ENCODE results near the gene TMEM198. TPM values are rescaled to one million over a fixed set of nuclear protein-coding genes. Genes with fewer than 3 reads are reported as not detected.

Gene TMEM198
- total and polyA plus RNA-seq, 9 of the 15 experiments (the other 6 are each of a cell fraction or from before 2014, with no cell fraction given): 0.03 to 3.8 (median 1.0) TPM

- TF ChIP-seq ZC3H4 (CRISPR knock-in tag; IDR thresholded peaks at IDR 0.05; ENCODE audit: borderline replicate concordance) (no peak), MCM2 (IDR thresholded peaks at IDR 0.05; ENCODE audit: low read depth) (no peak), MEIS2 (IDR thresholded peaks at IDR 0.05; ENCODE audit: partially characterized antibody) (peak; percentile 84), PKNOX1 (IDR thresholded peaks at IDR 0.05) (peak; percentile 79), RBM34 (IDR thresholded peaks at IDR 0.05; ENCODE audit: borderline replicate concordance, insufficient read depth, low read length) (no peak)
Measured at GRCh38 chr2:219520079-219520478, 23.7 kb upstream of the TMEM198 start (continued).

DNA sequence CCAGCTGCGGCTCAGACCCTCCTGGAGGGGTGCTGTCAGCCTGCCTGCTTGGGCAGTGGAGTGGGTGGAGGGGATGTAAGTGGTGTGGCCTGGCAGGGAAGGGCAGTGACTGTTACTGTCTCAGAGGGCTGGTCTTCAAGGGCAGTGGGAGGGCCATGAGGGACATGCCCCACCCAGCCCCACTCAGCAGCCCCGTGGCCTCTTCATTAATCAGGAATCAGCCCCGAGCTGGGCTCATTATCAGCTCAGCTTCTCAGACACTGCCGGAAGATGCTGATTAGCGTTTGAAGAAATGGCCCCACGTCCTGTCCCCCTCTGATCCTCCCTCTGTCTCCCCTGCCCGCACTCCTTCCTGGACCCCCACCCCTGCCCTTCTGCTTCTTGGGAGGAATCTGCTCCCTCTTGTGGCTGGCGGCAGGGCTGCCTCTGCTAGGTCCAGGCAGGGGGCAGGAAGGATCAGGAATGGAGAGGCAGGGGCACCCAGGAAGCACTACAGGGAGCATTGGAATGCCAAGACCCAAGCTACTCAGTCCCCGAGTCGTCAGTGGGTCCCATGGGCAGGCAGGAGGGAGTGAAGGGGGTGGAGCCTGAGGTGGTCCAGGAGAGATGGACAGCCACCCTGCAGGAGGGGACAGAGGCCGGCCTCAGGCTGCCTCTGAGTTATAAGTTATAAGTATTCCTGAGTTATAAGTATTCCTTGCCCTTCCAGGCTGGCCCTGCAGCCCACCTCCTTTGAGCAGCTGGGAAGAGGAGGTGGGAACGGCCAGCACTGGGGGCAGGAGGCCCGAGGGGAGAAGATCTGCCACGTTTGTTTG is 22.6 kb upstream of the TMEM198 start:
- H3K9ac ChIP-seq (ENCODE audit: insufficient read depth in 1 of 2, low read depth in 2 of 2, low read length in 2 of 2): peak overlapping the region; percentile 60 to 78
- ChIA-PET CTCF (ENCODE audit: low intra/inter-chr PET ratio) (interaction anchor here (1.4 kb wide), 1 partner anchor 62 kb away, joined by 7 read pairs; no protein-coding TSS in a partner anchor), POLR2A (interaction anchor here (0.6 to 1.3 kb wide), 3 partner anchors 11 to 325 kb away, joined by 3 read pairs; no protein-coding TSS in a partner anchor)
- H3K27me3 ChIP-seq (ENCODE audit: control insufficient read depth in 2 of 2, insufficient read depth in 2 of 2, low read length in 2 of 2): no peaks in the 10 kb centered on the region
- peak; percentile 70 to 93 (median 84) for DNase-seq (ENCODE audit: extremely low read depth in 1 of 4, low spot score in 3 of 4)
- H3K4me1 ChIP-seq (replicated peaks in 1 of 2; ENCODE audit: control insufficient read depth in 2 of 2, insufficient read depth in 2 of 2, low read length in 2 of 2): peaks cover 73 to 88% of the 10 kb centered on the region in 2 experiments
- peak overlapping the region; percentile 89 for H3K27ac ChIP-seq (ENCODE audit: extremely low read depth, low read depth, low read length)
- WGBS (ENCODE audit: insufficient coverage, low coverage, missing lambda C conversion rate): 1% methylated on average over 11 of the region's 14 CpGs
- intact Hi-C loops (cut with micrococcal nuclease) (loop anchor here (1.0 to 2.0 kb wide), 3 partner anchors 11 to 26 kb away; partner anchors contain the start of gene GMPPA), in situ Hi-C loops (cut with MboI) (loop anchor here (10.0 kb wide), 1 partner anchor 46 kb away; no protein-coding TSS in a partner anchor)
- FAIRE-seq: peak; percentile 87
- H3K4me2 ChIP-seq (ENCODE audit: insufficient read depth, low read length): peak overlapping the region; percentile 75
- H2AFZ ChIP-seq (ENCODE audit: low read depth, low read length): peak overlapping the region; percentile 38; the same call in 1 of the 2 replicates
- H3K36me3 ChIP-seq (ENCODE audit: control insufficient read depth, insufficient read depth, low read length): peaks cover 29% of the 10 kb centered on the region; the same call in 2 of the 3 replicates
- H3K9me3 ChIP-seq (replicated peaks; ENCODE audit: control insufficient read depth, insufficient read depth, low read depth, low read length): no peaks in the 10 kb centered on the region
- H3K9me1 ChIP-seq (ENCODE audit: control insufficient read depth, insufficient read depth, low read length): peaks cover 3% of the 10 kb centered on the region
- H3K4me3 ChIP-seq: no peak overlapping the region; the same call in 1 of the 2 replicates
- no peaks in the 10 kb centered on the region for H4K20me1 ChIP-seq (replicated peaks; ENCODE audit: control insufficient read depth, insufficient read depth, low read length)
- H3K79me2 ChIP-seq (ENCODE audit: control insufficient read depth, insufficient read depth, low read length): peaks cover 80% of the 10 kb centered on the region
- ATAC-seq: peak; percentile 74
- BruUV-seq (replicated peaks): no TSS peak
- no peak for TF ChIP-seq ZNF282 (CRISPR knock-in tag; IDR thresholded peaks at IDR 0.05)
- no peak for TF ChIP-seq ZNF184 (CRISPR knock-in tag; IDR thresholded peaks at IDR 0.05)
- no peak for TF ChIP-seq E2F5 (CRISPR knock-in tag; IDR thresholded peaks at IDR 0.05)
- peak; percentile 14 for TF ChIP-seq HNRNPLL (IDR thresholded peaks at IDR 0.05; ENCODE audit: low read depth, low read length, poor library complexity, severe bottlenecking)
- no peak for TF ChIP-seq NFIX (CRISPR knock-in tag; IDR thresholded peaks at IDR 0.05; ENCODE audit: low read depth)
- no peak for TF ChIP-seq CHD4 (IDR thresholded peaks at IDR 0.05; ENCODE audit: insufficient read depth, insufficient replicate concordance, low read depth, low read length, poor library complexity, severe bottlenecking)
- TF ChIP-seq TEAD1 (CRISPR knock-in tag; IDR thresholded peaks at IDR 0.05): no peak
- TF ChIP-seq ZBED1 (IDR thresholded peaks at IDR 0.05): no peak
- TF ChIP-seq TCFL5 (CRISPR knock-in tag; conservative IDR thresholded peaks at IDR 0.05): no peak
- TF ChIP-seq ATF4 (CRISPR knock-in tag; IDR thresholded peaks at IDR 0.05): no peak
- TF ChIP-seq HDAC8 (tag; IDR thresholded peaks at IDR 0.05): no peak
- TF ChIP-seq TRIM24 (IDR thresholded peaks at IDR 0.05): peak in 1 of 2 experiments; percentile 31; a peak in 1 of 4 replicates
- TF ChIP-seq, protein P1, sequence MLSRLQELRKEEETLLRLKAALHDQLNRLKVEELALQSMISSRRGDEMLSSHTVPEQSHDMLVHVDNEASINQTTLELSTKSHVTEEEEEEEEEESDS (CRISPR knock-in tag; IDR thresholded peaks at IDR 0.05): no peak

Measured in K562 (cell line).